H7 (cell line): ENCODE results near the gene TMCC1. TPM values are rescaled to one million over a fixed set of nuclear protein-coding genes. Genes with fewer than 3 reads are reported as not detected.
"Not testable (repeated sequence)": the region's sequence is repeated elsewhere in the genome, so short reads cannot be mapped to it uniquely, and the experiment has no call there.

ENCODE experiments used
- DNase-seq: peaks from one replicate; pipeline ENCODE4 v3.0.0; 2012
- H3K27me3 ChIP-seq: 2 replicates; pipeline ENCODE4 v1.6.0; 2011; ENCODE audit warnings: mild to moderate bottlenecking, low read length; ENCODE audit not compliant: control insufficient read depth, insufficient read depth
- H3K36me3 ChIP-seq: replicated peaks from 2 replicates; pipeline ENCODE4 v1.5.1; 2011; ENCODE audit warnings: low read length; ENCODE audit not compliant: control insufficient read depth, insufficient read depth
- H3K4me3 ChIP-seq: 2 replicates; pipeline ENCODE4 v1.5.1; 2011; ENCODE audit warnings: low read depth, mild to moderate bottlenecking, control low read depth, low read length, moderate library complexity; ENCODE audit not compliant: insufficient read depth
- total RNA-seq: library from RNA; depleted of rRNA; stranded (reverse); fragments of >200 nt; shearing (Covaris generic); gene quantifications from 2 replicates; pipeline ENCODE4 v1.2.3, GENCODE V29; 2014

TMCC1 gene
- total RNA-seq, 1 experiment from 2014 or later, result 24.5 TPM

DNA sequence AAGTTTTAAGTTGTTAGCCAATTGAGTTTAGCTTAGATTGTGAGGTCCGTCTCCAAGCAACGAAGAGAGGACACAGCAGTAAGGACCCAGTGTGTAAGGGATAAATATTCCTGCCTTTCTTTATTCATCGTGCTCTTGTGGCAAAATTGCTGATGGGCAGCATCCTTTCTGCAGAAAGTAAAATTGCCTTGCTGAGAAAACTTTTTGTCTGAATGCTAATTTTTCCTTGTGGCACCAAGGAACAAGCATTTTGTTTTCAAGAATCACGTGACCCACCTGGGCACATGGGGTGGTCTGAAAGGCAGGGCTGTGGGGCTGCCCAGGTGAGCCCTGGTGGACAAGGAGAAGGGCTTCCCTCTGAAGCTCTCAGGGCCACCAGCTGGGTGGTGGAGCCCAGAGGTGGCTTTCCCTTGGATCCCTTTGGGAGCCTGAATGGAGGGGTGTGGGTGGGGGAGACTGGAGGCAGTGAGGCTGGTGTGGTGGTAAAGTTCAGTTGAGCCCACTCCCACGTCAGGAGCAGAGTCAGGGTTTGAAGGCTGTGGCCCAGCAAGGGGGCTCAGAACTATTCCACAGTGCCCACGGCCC lies 24.0 kb upstream of the TMCC1 start:
- Histone ChIP-seq H3K36me3 (no peaks in the 10 kb centered on the region), H3K4me3 (no peak overlapping the region), H3K27me3 (no peaks in the 10 kb centered on the region)
- DNase-seq, result no peak

DNA sequence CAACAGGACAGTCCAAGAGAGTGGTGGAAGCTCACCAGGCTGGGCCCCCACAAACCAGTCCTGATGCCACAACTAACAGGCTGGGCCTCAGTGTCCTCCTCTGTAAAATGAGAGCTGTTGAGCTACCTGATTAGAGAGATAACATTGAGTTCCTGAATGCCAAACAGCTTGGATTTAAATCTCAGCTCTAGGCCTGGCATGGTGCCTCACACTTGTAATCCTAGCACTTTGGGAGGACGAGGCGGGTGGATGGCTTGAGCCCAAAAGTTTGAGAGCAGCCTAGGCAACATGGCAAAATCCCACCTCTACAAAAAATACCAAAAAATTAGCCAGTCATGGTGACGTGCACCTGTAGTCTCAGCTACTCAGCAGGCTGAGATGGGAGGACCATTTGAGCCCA lies 20.1 kb upstream of the TMCC1 start:
- no peak for DNase-seq
- Histone ChIP-seq H3K36me3 (no peaks in the 10 kb centered on the region), H3K27me3 (no peaks in the 10 kb centered on the region), H3K4me3 (no peak overlapping the region)

GRCh38 chr3:129911261-129911861 lies 17.9 kb upstream of the TMCC1 start:
- Histone ChIP-seq H3K36me3 (no peaks in the 10 kb centered on the region), H3K4me3 (no peak overlapping the region), H3K27me3 (no peaks in the 10 kb centered on the region)
- DNase-seq, result no peak

DNA sequence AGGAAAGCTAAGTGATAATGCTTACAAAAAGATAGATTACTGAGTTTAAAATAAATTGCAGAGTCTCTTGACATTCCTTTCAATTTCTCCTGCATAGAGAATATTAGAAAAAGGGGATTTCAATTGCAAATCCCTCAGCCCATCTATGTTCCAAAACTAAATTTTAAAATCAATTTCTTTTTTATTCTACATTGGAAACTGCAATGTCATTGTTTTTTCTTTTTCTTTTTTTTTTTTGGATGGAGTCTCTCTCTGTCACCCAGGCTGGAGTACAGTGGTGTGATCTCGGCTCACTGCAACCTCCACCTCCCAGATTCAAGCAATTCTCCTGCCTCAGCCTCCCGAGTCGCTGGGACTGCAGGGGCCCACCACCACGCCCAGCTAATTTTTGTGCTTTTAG lies 15.7 kb upstream of the TMCC1 start:
- H3K36me3 ChIP-seq, DNase-seq, H3K4me3 ChIP-seq, H3K27me3 ChIP-seq: not testable (repeated sequence)

- Histone ChIP-seq H3K4me3 (no peak overlapping the region), H3K36me3 (no peaks in the 10 kb centered on the region), H3K27me3 (no peaks in the 10 kb centered on the region)
- no peak for DNase-seq
Measured at GRCh38 chr3:129908417-129908816, 14.9 kb upstream of the TMCC1 start.

DNA sequence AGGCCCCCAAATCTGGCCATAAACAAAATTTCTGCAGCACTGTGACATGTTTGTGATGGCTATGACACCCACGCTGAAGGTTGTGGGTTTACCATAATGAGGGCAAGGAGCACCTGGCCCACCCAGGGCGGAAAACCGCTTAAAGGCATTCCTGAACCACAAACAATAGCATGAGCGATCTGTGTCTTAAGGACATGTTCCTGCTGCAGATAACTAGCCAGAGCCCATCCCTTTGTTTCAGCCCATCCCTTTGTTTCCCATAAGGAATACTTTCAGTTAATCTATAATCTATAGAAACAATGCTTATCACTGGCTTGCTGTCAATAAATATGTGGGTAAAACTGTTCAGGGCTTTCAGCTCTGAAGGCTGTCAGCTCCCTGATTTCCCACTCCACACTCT lies 7.8 kb upstream of the TMCC1 start:
- not testable (repeated sequence) for H3K27me3 ChIP-seq, DNase-seq, H3K4me3 ChIP-seq, H3K36me3 ChIP-seq

- no peak for DNase-seq
- no peaks in the 10 kb centered on the region for H3K36me3 ChIP-seq
- no peak overlapping the region for H3K4me3 ChIP-seq
- H3K27me3 ChIP-seq, result no peaks in the 10 kb centered on the region
Measured at GRCh38 chr3:129897026-129897425, 3.5 kb upstream of the TMCC1 start.

DNA sequence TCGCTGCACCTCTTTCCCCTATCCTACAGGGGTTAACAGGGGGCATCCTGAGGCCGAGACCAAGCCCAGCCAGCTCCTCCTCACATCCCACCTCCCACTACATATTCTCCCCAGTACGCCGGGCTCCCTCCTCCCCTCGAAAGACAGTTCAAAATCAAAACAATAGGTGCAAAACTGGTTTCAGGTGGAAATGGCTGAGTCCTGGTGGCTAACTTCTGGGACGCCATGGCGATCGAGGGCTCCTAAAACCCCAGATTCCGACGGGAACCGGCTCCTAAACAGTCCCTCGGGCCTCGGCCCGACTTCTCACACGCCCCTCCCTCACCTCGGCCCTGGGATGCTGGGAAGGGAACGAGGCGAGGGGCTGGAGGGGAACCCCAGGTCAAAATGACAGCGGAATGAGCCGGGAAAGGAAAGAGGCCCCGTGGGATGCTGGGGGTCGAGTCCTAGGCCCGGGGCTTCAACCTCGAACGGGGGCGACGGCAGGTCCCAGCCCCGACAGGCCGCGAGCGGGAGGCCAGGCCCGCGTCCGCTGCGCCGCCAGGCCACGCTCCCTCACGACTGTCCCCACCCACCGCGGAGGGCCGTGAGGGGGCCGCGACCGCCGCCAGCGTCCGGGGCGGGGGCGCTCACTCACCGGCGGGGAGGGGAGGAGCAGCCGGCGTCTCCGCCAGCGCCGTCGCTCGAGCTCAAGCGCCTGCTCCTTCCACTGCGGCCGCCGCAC lies 492 bp downstream of the TMCC1 start:
- Histone ChIP-seq H3K36me3 (0 out of 2 replicates have a peak, but pooled peaks cover 1% of the 10 kb centered on the region), H3K27me3 (no peaks in the 10 kb centered on the region), H3K4me3 (peak overlapping the region; percentile 79)
- peak; percentile 84 for DNase-seq

DNA sequence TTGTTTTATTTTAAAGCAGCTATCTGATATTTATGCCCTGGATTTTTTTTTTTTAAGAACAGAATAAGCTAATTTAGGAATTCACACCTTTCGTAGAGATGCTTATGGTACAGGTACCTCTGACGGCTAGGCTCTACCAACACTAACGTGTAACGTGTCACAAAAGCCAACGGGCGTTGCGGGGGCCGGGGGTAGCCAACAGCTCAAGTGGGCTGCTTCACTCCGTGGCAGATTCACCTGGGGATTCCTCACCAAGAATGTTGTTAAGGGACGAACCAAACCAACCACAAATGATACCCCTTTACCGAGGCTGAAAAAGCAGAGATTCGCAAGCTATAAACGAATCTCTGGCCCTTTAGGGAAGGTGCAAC lies 1.0 kb downstream of the TMCC1 start:
- Histone ChIP-seq H3K27me3 (no peaks in the 10 kb centered on the region), H3K4me3 (peak overlapping the region; percentile 79), H3K36me3 (0 out of 2 replicates have a peak, but pooled peaks cover 1% of the 10 kb centered on the region)
- DNase-seq, result no peak

DNA sequence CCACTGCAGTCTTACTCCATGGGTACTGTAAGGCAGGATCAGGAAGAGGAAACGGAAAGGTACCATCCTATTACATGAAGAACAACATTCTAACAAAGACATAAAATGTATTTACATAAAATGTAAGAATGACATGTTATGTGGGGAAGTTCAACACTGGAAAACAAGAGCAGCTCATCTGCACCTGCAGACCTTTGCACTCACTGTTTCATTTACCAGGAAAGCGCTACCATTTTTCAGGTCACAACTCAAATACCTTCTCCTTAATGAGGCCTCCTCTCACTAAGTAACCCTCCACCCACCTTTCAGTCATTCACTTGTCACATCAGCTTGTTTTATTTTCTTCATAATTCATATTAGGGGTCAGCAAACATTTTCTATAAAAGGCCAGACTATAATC lies 2.6 kb downstream of the TMCC1 start:
- Histone ChIP-seq H3K27me3 (no peaks in the 10 kb centered on the region), H3K36me3 (0 out of 2 replicates have a peak, but pooled peaks cover 1% of the 10 kb centered on the region), H3K4me3 (no peak overlapping the region)
- no peak for DNase-seq

GRCh38 chr3:129890125-129890524 lies 3.4 kb downstream of the TMCC1 start:
- H3K36me3 ChIP-seq, result 0 out of 2 replicates have a peak, but pooled peaks cover 1% of the 10 kb centered on the region
- no peak overlapping the region for H3K4me3 ChIP-seq
- no peak for DNase-seq
- H3K27me3 ChIP-seq, result no peaks in the 10 kb centered on the region

DNA sequence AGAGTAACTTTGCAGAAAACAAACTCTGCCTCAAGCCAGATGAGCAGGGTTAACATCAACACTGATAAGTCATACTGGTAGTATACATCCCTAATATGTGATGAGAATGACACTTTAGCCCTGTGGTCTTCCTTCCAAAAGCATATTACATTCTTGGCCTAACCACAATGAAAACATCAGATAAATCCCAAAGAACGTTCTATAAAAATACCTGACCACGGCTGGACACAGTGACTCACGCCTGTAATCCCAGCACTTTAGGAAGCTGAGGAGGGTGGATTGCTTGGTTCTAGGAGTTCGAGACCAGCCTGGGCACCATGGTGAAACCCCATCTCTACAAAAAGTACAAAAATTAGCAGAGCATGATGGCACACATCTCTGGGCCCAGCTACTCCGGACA lies 4.7 kb downstream of the TMCC1 start:
- Histone ChIP-seq H3K4me3 (no peak overlapping the region), H3K27me3 (no peaks in the 10 kb centered on the region), H3K36me3 (0 out of 2 replicates have a peak, but pooled peaks cover 1% of the 10 kb centered on the region)
- no peak for DNase-seq

DNA sequence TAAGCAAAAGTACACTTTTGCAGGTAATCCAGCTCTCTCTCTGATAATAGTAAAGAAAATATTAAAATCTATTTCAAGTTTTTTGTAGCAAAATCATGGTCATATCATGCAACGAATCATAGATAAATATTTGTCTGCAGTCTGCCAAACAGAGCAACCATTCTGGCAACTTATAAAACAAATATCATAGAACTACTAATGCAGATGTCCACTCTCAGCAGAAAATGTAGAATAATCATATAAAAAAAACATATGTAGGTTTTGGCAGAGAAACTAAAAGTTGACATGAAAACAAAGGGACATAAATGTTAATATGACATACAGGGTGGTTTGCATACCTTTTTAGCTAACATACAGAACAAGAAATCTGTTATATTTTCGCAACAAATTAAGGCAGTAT lies 12.2 kb downstream of the TMCC1 start:
- no peak for DNase-seq
- Histone ChIP-seq H3K4me3 (no peak overlapping the region), H3K27me3 (no peaks in the 10 kb centered on the region), H3K36me3 (no peaks in the 10 kb centered on the region; the same call in 1 of the 2 replicates)

GRCh38 chr3:129878355-129878754 lies 15.2 kb downstream of the TMCC1 start:
- Histone ChIP-seq H3K36me3 (peaks cover 4% of the 10 kb centered on the region), H3K4me3 (no peak overlapping the region), H3K27me3 (no peaks in the 10 kb centered on the region)
- DNase-seq, result no peak

- not testable (repeated sequence) for H3K4me3 ChIP-seq, H3K36me3 ChIP-seq, DNase-seq, H3K27me3 ChIP-seq
Measured at GRCh38 chr3:129874479-129874878, 19.0 kb downstream of the TMCC1 start.
